Measurements from ENCODE around the gene PANX3. TPM values are rescaled to one million over a fixed set of nuclear protein-coding genes. Genes with fewer than 3 reads are reported as not detected.

The PANX3 gene
- total RNA-seq, 4 donors from 2014 or later: 0.47 TPM; not detected in 3

DNA sequence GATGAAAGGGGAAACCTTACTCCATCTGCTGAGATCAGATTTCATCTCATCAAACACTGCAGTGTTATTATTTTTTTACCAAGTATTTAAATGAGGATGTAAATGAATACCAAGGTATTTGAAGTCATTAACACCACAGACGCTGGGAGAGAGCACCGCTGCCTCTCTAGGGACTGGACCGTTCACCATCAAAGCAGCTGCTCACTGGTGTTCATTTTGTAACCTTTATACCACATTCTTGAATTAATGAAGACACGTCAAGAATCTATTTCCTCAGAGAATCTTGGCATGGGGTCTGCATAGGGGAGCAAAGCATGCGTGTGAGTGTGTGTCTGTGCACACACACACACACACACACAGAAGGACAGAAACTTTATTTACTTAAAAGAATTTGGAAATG is 46.7 kb downstream of the PANX3 start:
- 73 to 76% methylated on average over 3 to 5 of the region's 5 CpGs for WGBS, 2 donors (ENCODE audit: low coverage in 1 of 2)
- ATAC-seq: no peak
- Histone ChIP-seq H3K27me3 (no peaks in the 10 kb centered on the region), H3K27ac (no peak overlapping the region), H3K9me3 (no peaks in the 10 kb centered on the region), H3K4me3 (no peak overlapping the region), H3K36me3 (peaks cover 0 to 55% of the 10 kb centered on the region in 2 donors), H3K4me1 (no peaks in the 10 kb centered on the region)
- no peak for TF ChIP-seq POLR2A (IDR thresholded peaks at IDR 0.05)
- no peak for TF ChIP-seq POLR2AphosphoS5 (IDR thresholded peaks at IDR 0.05)
- TF ChIP-seq CTCF (IDR thresholded peaks at IDR 0.05): no peak
- no peak for TF ChIP-seq EP300 (IDR thresholded peaks at IDR 0.05)

- peaks cover 0 to 55% of the 10 kb centered on the region in 2 donors for H3K36me3 ChIP-seq
- no peak for ATAC-seq
- no peaks in the 10 kb centered on the region for H3K9me3 ChIP-seq
- WGBS, 2 donors (ENCODE audit: low coverage in 1 of 2): 68 to 93% methylated on average over 2 to 3 of the region's 3 CpGs
- no peak overlapping the region for H3K4me3 ChIP-seq
- H3K27ac ChIP-seq: no peak overlapping the region
- no peaks in the 10 kb centered on the region for H3K27me3 ChIP-seq
- no peak for TF ChIP-seq EP300 (IDR thresholded peaks at IDR 0.05)
- no peak for TF ChIP-seq CTCF (IDR thresholded peaks at IDR 0.05)
- TF ChIP-seq POLR2AphosphoS5 (IDR thresholded peaks at IDR 0.05): no peak
- no peaks in the 10 kb centered on the region for H3K4me1 ChIP-seq
These were observed 47.3 kb downstream of the PANX3 start for GRCh38 chr11:124658501-124658900.

DNA sequence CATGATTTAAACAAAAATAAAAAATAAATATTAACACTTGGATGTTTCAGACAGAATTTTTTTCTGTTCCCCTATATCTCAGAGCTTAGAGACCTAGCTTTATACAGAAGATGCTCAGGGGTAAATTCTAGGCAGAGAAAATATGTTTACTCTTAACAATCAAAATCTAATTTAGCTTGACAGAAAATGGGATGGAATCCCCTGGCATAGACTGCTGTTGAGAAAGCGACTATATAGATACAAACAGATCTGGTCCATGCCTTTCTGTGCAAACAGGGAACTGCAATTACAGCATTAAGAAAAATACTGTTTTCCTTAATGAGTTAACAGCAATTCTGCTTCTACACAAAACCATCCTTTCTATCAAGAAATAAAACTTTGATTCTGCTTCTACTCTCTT is 47.8 kb downstream of the PANX3 start:
- H3K36me3 ChIP-seq: peaks cover 0 to 55% of the 10 kb centered on the region in 2 donors
- TF ChIP-seq CTCF (IDR thresholded peaks at IDR 0.05) (no peak), POLR2A (IDR thresholded peaks at IDR 0.05) (no peak), EP300 (IDR thresholded peaks at IDR 0.05) (no peak), POLR2AphosphoS5 (IDR thresholded peaks at IDR 0.05) (no peak)
- H3K9me3 ChIP-seq: no peaks in the 10 kb centered on the region
- WGBS, 2 donors (ENCODE audit: low coverage in 1 of 2): 67 to 84% methylated on average over 1 of the region's 1 CpG
- no peak for ATAC-seq
- H3K27me3 ChIP-seq: no peaks in the 10 kb centered on the region
- H3K4me1 ChIP-seq: no peaks in the 10 kb centered on the region
- no peak overlapping the region for H3K27ac ChIP-seq
- no peak overlapping the region for H3K4me3 ChIP-seq

GRCh38 chr11:124661553-124661952 is 50.3 kb downstream of the PANX3 start:
- Histone ChIP-seq H3K4me3 (no peak overlapping the region), H3K4me1 (no peaks in the 10 kb centered on the region), H3K9me3 (no peaks in the 10 kb centered on the region), H3K27me3 (no peaks in the 10 kb centered on the region), H3K36me3 (peaks cover 0 to 72% of the 10 kb centered on the region in 2 donors), H3K27ac (no peak overlapping the region)
- TF ChIP-seq POLR2AphosphoS5 (IDR thresholded peaks at IDR 0.05) (no peak), CTCF (IDR thresholded peaks at IDR 0.05) (no peak), EP300 (IDR thresholded peaks at IDR 0.05) (no peak), POLR2A (IDR thresholded peaks at IDR 0.05) (no peak)
- ATAC-seq: no peak

DNA sequence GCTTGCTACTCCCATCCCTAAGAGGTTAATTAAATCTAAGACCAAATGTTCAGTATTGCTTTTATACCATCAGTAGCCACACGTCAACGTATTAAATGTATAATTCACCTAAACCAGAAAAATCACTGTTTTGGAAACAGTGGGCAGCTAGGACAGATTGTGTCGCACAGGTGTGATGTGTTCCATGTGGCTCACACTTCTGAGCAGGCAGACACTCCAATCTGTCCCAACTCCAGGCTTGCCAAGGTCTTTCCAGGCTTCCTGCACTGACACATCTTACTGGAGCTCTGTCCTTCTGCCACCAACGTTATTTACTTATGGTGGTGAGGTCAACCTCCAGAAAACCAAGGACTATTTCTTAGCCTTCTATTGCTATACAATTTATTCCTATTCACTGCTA is 50.9 kb downstream of the PANX3 start:
- 90% methylated on average over 4 of the region's 4 CpGs for WGBS, 2 donors (ENCODE audit: low coverage in 1 of 2)
- no peaks in the 10 kb centered on the region for H3K9me3 ChIP-seq
- no peak for ATAC-seq
- H3K4me1 ChIP-seq: no peaks in the 10 kb centered on the region
- H3K4me3 ChIP-seq: no peak overlapping the region
- no peaks in the 10 kb centered on the region for H3K27me3 ChIP-seq
- no peak overlapping the region for H3K27ac ChIP-seq
- TF ChIP-seq POLR2A (IDR thresholded peaks at IDR 0.05): no peak
- no peak for TF ChIP-seq POLR2AphosphoS5 (IDR thresholded peaks at IDR 0.05)
- no peak for TF ChIP-seq CTCF (IDR thresholded peaks at IDR 0.05)
- no peak for TF ChIP-seq EP300 (IDR thresholded peaks at IDR 0.05)
- peaks cover 0 to 71% of the 10 kb centered on the region in 2 donors for H3K36me3 ChIP-seq

Data from gastroesophageal sphincter (tissue), 4 donors.